Measurements from ENCODE around the gene C12orf42.

- TF ChIP-seq, protein P1, sequence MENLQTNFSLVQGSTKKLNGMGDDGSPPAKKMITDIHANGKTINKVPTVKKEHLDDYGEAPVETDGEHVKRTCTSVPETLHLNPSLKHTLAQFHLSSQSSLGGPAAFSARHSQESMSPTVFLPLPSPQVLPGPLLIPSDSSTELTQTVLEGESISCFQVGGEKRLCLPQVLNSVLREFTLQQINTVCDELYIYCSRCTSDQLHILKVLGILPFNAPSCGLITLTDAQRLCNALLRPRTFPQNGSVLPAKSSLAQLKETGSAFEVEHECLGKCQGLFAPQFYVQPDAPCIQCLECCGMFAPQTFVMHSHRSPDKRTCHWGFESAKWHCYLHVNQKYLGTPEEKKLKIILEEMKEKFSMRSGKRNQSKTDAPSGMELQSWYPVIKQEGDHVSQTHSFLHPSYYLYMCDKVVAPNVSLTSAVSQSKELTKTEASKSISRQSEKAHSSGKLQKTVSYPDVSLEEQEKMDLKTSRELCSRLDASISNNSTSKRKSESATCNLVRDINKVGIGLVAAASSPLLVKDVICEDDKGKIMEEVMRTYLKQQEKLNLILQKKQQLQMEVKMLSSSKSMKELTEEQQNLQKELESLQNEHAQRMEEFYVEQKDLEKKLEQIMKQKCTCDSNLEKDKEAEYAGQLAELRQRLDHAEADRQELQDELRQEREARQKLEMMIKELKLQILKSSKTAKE (IDR thresholded peaks at IDR 0.05; ENCODE audit: low read depth, poor library complexity, severe bottlenecking): no peak
- TF ChIP-seq ZBTB40 (IDR thresholded peaks at IDR 0.05; ENCODE audit: borderline replicate concordance) (no peak), NFIC (IDR thresholded peaks at IDR 0.05; ENCODE audit: low read depth, low read length) (no peak)
Observed at GRCh38 chr12:103515341-103515740, 19.6 kb upstream of the C12orf42 start.

Measured in GM12878 (cell line).